NCI-H1436 treated with DMSO at 0.1 percent for 48 hours (cell line): Measurements from ENCODE around the gene NOC2L.
"Not testable (repeated sequence)": the region's sequence is repeated elsewhere in the genome, so short reads cannot be mapped to it uniquely, and the experiment has no call there.

ENCODE experiments used
- DNase-seq: peaks from one replicate; lab custom pipeline; 2025; lab: John Stamatoyannopoulos, UW

NOC2L gene

DNA sequence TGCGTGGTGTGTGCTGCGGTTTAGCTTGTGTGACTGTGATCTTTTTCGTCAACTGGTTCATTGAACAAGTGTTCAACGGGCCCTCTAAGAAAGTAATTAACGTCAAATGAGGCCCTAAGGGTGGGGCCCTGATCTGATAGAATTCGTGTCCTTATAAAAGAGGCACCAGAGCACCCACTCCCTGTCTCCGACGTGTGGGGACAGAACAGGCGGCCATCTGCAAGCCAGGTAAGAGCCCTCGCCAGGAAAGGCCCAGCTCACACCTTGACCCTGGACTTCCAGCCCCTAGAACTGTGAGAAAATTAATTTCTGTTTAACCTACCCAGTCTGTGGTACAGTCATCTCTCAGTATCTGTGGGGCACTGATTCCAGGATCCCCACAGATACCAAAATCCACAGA is 55.8 kb downstream of the NOC2L start:
- no peak for DNase-seq

DNA sequence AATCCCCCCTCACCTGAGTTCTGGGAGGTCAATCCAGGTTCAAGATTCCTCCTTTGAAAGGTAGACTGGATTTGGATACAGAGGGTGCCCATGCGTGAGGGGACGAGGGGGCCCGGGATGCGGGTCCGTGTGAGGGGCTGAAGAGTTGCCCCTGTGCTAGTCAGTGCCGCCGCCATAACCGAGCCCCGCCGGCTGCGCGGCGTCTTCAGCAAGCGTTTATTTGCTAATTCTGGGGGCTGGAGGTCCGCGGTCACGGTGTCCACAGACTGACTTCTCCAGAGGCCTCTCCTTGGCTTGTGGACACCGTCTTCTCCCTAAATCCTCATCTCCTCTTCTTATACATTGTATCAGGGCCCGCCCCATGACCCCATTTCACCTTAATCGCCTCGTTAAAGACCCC is 56.3 kb downstream of the NOC2L start:
- DNase-seq, result no peak

DNA sequence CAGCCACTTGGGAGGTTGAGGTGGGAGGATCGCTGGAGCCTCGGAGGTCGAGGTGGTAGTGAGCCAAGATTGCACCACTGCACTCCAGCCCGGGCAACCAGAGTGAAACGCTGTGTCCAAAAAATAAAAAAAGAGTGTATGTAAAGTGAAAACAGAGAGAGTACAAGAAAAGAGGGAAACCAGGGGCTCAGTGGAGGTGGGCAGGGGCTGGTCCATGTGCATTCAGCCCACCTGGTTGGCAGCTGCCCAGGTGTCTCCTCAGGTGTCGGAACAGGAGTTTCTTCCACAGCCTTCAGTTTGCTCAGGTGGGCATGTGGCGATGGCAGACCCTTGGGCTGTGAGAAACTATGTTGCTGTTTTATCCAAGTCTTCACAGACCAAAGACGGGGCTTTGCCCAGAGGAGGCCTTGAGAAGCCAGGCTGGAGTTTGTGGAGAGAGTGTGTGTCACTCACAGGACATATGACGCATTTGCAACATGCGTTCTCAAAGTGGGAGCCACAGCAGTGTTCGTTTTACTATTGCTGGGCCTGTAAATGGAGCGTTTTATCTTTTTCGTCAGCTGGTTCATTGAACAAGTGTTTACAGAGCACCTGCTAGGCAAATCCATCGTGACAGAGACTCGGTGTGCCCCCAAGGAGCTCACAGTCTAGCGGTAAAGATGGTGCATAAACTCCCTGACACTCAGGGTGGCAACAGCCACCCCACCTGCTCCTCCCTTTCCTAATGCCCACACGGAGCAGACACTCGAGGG is 57.8 kb downstream of the NOC2L start:
- no peak for DNase-seq

DNA sequence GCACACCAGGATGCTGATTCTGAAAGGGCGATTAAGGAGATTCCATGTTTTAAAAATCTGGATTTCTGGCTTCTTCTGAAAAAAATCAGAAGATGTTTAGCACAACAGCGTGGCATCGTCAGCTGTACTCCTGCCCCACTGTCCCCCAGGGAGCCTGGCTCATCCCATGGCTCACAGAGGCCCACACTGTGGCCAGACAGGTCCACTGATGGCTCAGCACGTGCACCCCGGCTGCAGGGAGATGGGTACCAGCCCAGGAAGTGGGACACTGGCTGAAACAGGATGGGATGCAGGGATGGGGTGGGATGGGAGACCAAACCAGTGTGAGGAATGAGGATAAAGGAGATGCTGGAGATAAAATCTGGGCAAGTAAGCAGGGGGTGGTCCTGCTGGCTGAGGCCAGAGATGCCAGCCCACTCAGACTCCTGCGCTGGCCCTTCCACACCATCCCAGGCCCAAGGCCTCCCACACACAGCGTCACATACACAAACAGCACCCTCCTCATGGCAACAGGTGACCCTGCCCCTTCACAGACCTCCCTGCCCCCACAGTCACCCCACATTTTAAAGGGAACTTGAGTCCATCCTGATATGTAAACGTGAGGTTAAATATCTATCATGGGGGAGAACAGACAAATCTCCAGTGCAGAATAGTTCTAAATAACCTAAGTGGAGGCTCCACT is 59.3 kb downstream of the NOC2L start:
- DNase-seq, result no peak

DNA sequence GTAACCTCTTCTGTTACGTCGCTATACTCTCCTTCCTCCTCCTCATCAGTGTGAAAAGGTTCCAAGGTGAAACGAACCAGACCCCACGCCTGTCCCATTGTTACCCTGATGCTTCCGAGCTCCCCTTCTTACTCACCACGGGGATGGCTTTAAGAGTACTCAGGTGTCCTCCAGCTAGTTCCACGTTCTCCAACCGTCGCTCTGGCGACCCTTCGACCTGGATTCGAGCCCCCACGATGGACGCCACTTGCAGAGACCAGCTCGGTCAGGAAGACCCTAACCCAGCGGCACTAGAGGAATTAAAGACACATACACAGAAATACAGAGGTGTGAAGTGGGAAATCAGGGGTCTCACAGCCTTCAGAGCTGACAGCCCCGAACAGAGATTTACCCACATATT is 61.1 kb downstream of the NOC2L start:
- DNase-seq, result not testable (repeated sequence)

DNA sequence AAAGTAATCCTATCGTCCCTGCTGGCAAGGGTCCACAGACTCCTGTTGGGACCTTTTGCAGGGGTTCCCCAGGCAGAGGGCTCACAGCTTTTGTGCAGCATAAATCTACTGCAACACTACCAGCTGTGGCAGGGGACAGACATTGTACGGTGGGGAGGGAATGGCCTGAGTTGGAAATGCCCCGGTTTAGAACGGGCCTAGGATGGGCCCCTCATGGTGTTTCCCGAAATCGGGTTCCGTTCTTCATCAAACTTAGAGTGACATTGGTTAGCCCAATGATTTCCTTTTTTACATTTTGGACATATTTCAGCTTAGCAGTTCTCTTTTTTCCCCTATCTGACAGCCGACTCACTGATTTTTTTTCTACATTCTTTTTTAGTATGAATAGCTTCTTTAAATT is 61.8 kb downstream of the NOC2L start:
- DNase-seq, result no peak
